WTC11 (cell line): ENCODE results near the gene SELENOS. TPM values are rescaled to one million over a fixed set of nuclear protein-coding genes. Genes with fewer than 3 reads are reported as not detected.

Source experiments
- ATAC-seq: fragments of 200-7000 bp; cut with Tn5 transposase; 2 replicates; pipeline ENCODE4 v1.10.0; 2021; ENCODE audit warnings: mild to moderate bottlenecking, moderate library complexity
- CTCF ChIA-PET: fragments of 300-600 bp; sonication (Branson Sonifier 250); formaldehyde crosslinking; loops from one replicate; lab custom pipeline; 2021; ENCODE audit warnings: antibody characterized with exemption; lab: Charles Lee
- POLR2A ChIA-PET: fragments of 350-600 bp; sonication (Branson Sonifier 250); formaldehyde crosslinking; loops from one replicate; lab custom pipeline; 2021; ENCODE audit warnings: antibody characterized with exemption; lab: Charles Lee
- DNase-seq: peaks from one replicate; pipeline ENCODE4 v3.0.0; 2021; ENCODE audit warnings: low spot score
- H3K27ac Mint-ChIP-seq: 2 replicates; pipeline ENCODE4 v1.8.0; 2021; ENCODE audit warnings: mixed read lengths
- H3K27me3 Mint-ChIP-seq: 2 replicates; pipeline ENCODE4 v1.8.0; 2021; ENCODE audit warnings: low read depth, mild to moderate bottlenecking, moderate library complexity, mixed read lengths
- H3K36me3 Mint-ChIP-seq: 2 replicates; pipeline ENCODE4 v1.8.0; 2021; ENCODE audit warnings: mixed read lengths
- H3K4me1 Mint-ChIP-seq: 2 replicates; pipeline ENCODE4 v1.8.0; 2022; ENCODE audit warnings: mixed read lengths
- H3K4me3 Mint-ChIP-seq: 2 replicates; pipeline ENCODE4 v1.8.0; 2021; ENCODE audit warnings: mild to moderate bottlenecking, moderate library complexity, mixed read lengths
- H3K9me3 Mint-ChIP-seq: 2 replicates; pipeline ENCODE4 v1.8.0; 2021; ENCODE audit warnings: mixed read lengths
- ATF6 ChIP-seq: sonication (generic); formaldehyde crosslinking; IDR thresholded peaks from 2 replicates; pipeline ENCODE4 v1.8.1; 2023; ENCODE audit warnings: mild to moderate bottlenecking, missing genetic modification reagents
- CREM ChIP-seq: sonication (generic); formaldehyde crosslinking; IDR thresholded peaks from 2 replicates; pipeline ENCODE4 v1.8.1; 2022; ENCODE audit warnings: mild to moderate bottlenecking, missing genetic modification reagents, moderate library complexity
- ESRRA ChIP-seq: sonication (generic); formaldehyde crosslinking; IDR thresholded peaks from 2 replicates; pipeline ENCODE4 v1.8.1; 2022; ENCODE audit warnings: mild to moderate bottlenecking, missing genetic modification reagents, borderline replicate concordance
- FOXK1 ChIP-seq: sonication (generic); formaldehyde crosslinking; IDR thresholded peaks from 2 replicates; pipeline ENCODE4 v1.8.0; 2022; ENCODE audit warnings: mild to moderate bottlenecking, moderate library complexity, missing genetic modification reagents
- FOXP1 ChIP-seq: sonication (generic); formaldehyde crosslinking; IDR thresholded peaks from 2 replicates; pipeline ENCODE4 v1.8.0; 2022; ENCODE audit warnings: missing genetic modification reagents, mild to moderate bottlenecking, moderate library complexity, borderline replicate concordance
- GABPB1 ChIP-seq: sonication (generic); formaldehyde crosslinking; IDR thresholded peaks from 2 replicates; pipeline ENCODE4 v1.8.1; 2023; ENCODE audit warnings: mild to moderate bottlenecking, missing genetic modification reagents
- HMGXB4 ChIP-seq: sonication (generic); formaldehyde crosslinking; IDR thresholded peaks from 2 replicates; pipeline ENCODE4 v1.8.1; 2023; ENCODE audit warnings: mild to moderate bottlenecking, moderate library complexity, missing genetic modification reagents
- IRF1 ChIP-seq: sonication (generic); formaldehyde crosslinking; IDR thresholded peaks from 2 replicates; pipeline ENCODE4 v1.8.0; 2023; ENCODE audit warnings: missing genetic modification reagents
- NFE2L1 ChIP-seq: sonication (generic); formaldehyde crosslinking; IDR thresholded peaks from 2 replicates; pipeline ENCODE4 v1.8.1; 2023; ENCODE audit warnings: missing genetic modification reagents
- OVOL2 ChIP-seq: fragments of 250-450 bp; sonication (Bioruptor Pico); IDR thresholded peaks from 2 replicates; pipeline ENCODE4 v1.9.0; 2021; ENCODE audit warnings: mild to moderate bottlenecking, borderline replicate concordance
- TCF7 ChIP-seq: sonication (generic); formaldehyde crosslinking; IDR thresholded peaks from 2 replicates; pipeline ENCODE4 v1.8.0; 2022; ENCODE audit warnings: mild to moderate bottlenecking, low read depth, missing genetic modification reagents, moderate library complexity
- TEAD1 ChIP-seq: sonication (generic); formaldehyde crosslinking; IDR thresholded peaks from 2 replicates; pipeline ENCODE4 v1.8.0; 2022; ENCODE audit warnings: mild to moderate bottlenecking, missing genetic modification reagents
- ZNF121 ChIP-seq: sonication (generic); formaldehyde crosslinking; IDR thresholded peaks from 2 replicates; pipeline ENCODE4 v1.8.0; 2023; ENCODE audit warnings: missing genetic modification reagents
- ZNF232 ChIP-seq: sonication (generic); formaldehyde crosslinking; IDR thresholded peaks from 2 replicates; pipeline ENCODE4 v1.8.0; 2022; ENCODE audit warnings: mild to moderate bottlenecking, missing genetic modification reagents
- ZNF423 ChIP-seq: fragments of 250-450 bp; sonication (Bioruptor Pico); IDR thresholded peaks from 2 replicates; pipeline ENCODE4 v2.1.2; 2022; ENCODE audit warnings: mild to moderate bottlenecking, moderate library complexity
- total RNA-seq: library from RNA; stranded (reverse); gene quantifications from 3 replicates; pipeline ENCODE4 v1.2.3, GENCODE V29; 2021
- TF ChIP-seq, protein P1 (sequence below): sonication (generic); formaldehyde crosslinking; IDR thresholded peaks from 2 replicates; pipeline ENCODE4 v1.8.0; 2022; ENCODE audit warnings: mild to moderate bottlenecking, missing genetic modification reagents
- TF ChIP-seq, protein P2 (sequence below): sonication (generic); formaldehyde crosslinking; IDR thresholded peaks from 2 replicates; pipeline ENCODE4 v1.8.0; 2022; ENCODE audit warnings: mild to moderate bottlenecking, missing genetic modification reagents
- TF ChIP-seq, protein P3 (sequence below): fragments of 250-450 bp; sonication (Bioruptor Pico); IDR thresholded peaks from 2 replicates; pipeline ENCODE4 v2.1.2; 2022; ENCODE audit warnings: mild to moderate bottlenecking, moderate library complexity
- TF ChIP-seq, protein P4 (sequence below): sonication (generic); formaldehyde crosslinking; IDR thresholded peaks from 2 replicates; pipeline ENCODE4 v1.8.1; 2023; ENCODE audit warnings: mild to moderate bottlenecking, missing genetic modification reagents, moderate library complexity
- TF ChIP-seq, protein P5 (sequence below): sonication (generic); formaldehyde crosslinking; IDR thresholded peaks from 2 replicates; pipeline ENCODE4 v1.8.1; 2022; ENCODE audit warnings: mild to moderate bottlenecking, moderate library complexity, missing genetic modification reagents

The SELENOS gene
- total RNA-seq, 1 experiment from 2014 or later, result 43.8 TPM

GRCh38 chr15:101315736-101316135, 38.5 kb upstream of the SELENOS start:
- DNase-seq, result no peak
- Mint-ChIP-seq H3K4me1 (peaks cover 2% of the 10 kb centered on the region), H3K4me3 (no peak overlapping the region), H3K9me3 (peaks cover 3% of the 10 kb centered on the region; the same call in 1 of the 2 replicates), H3K27me3 (0 out of 2 replicates have a peak, but pooled peaks cover 2% of the 10 kb centered on the region), H3K36me3 (no peaks in the 10 kb centered on the region), H3K27ac (no peak overlapping the region)
- ATAC-seq, result no peak
- POLR2A ChIA-PET, result no interaction called here
- TF ChIP-seq ZNF121 (CRISPR knock-in tag), result no peak
- no peak for TF ChIP-seq NFE2L1
- TF ChIP-seq, protein P1, sequence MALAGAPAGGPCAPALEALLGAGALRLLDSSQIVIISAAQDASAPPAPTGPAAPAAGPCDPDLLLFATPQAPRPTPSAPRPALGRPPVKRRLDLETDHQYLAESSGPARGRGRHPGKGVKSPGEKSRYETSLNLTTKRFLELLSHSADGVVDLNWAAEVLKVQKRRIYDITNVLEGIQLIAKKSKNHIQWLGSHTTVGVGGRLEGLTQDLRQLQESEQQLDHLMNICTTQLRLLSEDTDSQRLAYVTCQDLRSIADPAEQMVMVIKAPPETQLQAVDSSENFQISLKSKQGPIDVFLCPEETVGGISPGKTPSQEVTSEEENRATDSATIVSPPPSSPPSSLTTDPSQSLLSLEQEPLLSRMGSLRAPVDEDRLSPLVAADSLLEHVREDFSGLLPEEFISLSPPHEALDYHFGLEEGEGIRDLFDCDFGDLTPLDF, result no peak
- TF ChIP-seq ZNF232 (CRISPR knock-in tag), result no peak
- TF ChIP-seq GABPB1 (CRISPR knock-in tag), result no peak
- no peak for TF ChIP-seq ZNF423 (CRISPR knock-in tag)
- TF ChIP-seq HMGXB4 (CRISPR knock-in tag), result no peak
- no peak for TF ChIP-seq IRF1 (CRISPR knock-in tag)
- CTCF ChIA-PET, result no interaction called here

DNA sequence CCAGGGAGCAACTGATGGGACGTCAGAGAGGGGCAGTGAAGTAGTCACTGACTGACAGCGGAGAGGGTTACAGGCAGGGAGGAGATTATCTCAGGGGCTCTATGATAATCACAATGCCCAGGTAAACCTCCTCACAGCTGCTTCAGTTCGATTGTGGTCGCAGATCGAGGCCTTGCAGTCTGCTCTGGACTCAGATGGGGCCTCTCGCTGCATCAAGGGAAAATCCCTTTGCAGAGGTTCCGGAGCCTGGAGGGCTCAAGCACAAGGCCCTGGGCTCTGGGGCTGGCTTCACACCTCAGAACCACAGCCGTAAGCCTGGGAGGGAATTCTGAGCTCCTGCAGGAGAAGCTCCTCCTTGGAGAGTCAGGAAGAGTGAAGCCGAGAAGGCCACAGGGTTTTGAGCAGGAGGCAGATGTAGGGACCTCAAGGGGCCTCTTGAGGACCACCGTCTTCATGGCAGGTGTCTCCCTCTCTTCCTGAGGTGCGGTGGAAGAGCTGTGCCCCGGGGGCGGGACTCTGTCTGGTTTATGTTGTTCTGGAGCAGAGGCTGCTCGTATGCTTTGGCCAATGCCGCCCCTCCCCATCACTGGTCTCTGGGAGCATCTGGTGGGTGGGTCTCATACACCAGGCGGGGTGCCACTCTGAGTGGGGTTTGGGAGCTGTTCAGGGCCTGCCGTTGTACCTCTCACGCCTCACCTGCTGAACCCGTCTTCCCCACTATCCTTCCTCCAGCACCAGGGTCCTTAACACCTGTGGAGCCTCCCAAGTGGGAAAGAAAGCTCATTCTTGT, 37.2 kb upstream of the SELENOS start:
- H3K27me3 Mint-ChIP-seq, result 0 out of 2 replicates have a peak, but pooled peaks cover 2% of the 10 kb centered on the region
- H3K9me3 Mint-ChIP-seq, result peaks cover 3% of the 10 kb centered on the region; the same call in 1 of the 2 replicates
- POLR2A ChIA-PET, result no interaction called here
- H3K36me3 Mint-ChIP-seq, result no peaks in the 10 kb centered on the region
- TF ChIP-seq CREM (CRISPR knock-in tag), result no peak
- no peak for TF ChIP-seq OVOL2
- no peak for TF ChIP-seq TCF7 (CRISPR knock-in tag)
- no peak for TF ChIP-seq FOXK1 (CRISPR knock-in tag)
- TF ChIP-seq ESRRA (CRISPR knock-in tag), result no peak
- TF ChIP-seq, protein P2, sequence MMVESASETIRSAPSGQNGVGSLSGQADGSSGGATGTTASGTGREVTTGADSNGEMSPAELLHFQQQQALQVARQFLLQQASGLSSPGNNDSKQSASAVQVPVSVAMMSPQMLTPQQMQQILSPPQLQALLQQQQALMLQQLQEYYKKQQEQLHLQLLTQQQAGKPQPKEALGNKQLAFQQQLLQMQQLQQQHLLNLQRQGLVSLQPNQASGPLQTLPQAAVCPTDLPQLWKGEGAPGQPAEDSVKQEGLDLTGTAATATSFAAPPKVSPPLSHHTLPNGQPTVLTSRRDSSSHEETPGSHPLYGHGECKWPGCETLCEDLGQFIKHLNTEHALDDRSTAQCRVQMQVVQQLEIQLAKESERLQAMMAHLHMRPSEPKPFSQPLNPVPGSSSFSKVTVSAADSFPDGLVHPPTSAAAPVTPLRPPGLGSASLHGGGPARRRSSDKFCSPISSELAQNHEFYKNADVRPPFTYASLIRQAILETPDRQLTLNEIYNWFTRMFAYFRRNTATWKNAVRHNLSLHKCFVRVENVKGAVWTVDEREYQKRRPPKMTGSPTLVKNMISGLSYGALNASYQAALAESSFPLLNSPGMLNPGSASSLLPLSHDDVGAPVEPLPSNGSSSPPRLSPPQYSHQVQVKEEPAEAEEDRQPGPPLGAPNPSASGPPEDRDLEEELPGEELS (CRISPR knock-in tag), result no peak
- TF ChIP-seq, protein P3, sequence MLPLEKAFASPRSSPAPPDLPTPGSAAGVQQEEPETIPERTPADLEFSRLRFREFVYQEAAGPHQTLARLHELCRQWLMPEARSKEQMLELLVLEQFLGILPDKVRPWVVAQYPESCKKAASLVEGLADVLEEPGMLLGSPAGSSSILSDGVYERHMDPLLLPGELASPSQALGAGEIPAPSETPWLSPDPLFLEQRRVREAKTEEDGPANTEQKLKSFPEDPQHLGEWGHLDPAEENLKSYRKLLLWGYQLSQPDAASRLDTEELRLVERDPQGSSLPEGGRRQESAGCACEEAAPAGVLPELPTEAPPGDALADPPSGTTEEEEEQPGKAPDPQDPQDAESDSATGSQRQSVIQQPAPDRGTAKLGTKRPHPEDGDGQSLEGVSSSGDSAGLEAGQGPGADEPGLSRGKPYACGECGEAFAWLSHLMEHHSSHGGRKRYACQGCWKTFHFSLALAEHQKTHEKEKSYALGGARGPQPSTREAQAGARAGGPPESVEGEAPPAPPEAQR (CRISPR knock-in tag), result no peak
- TF ChIP-seq, protein P4, sequence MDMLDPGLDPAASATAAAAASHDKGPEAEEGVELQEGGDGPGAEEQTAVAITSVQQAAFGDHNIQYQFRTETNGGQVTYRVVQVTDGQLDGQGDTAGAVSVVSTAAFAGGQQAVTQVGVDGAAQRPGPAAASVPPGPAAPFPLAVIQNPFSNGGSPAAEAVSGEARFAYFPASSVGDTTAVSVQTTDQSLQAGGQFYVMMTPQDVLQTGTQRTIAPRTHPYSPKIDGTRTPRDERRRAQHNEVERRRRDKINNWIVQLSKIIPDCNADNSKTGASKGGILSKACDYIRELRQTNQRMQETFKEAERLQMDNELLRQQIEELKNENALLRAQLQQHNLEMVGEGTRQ, result no peak
- TF ChIP-seq ATF6, result no peak
- no peak for TF ChIP-seq TEAD1 (CRISPR knock-in tag)
- TF ChIP-seq, protein P5, sequence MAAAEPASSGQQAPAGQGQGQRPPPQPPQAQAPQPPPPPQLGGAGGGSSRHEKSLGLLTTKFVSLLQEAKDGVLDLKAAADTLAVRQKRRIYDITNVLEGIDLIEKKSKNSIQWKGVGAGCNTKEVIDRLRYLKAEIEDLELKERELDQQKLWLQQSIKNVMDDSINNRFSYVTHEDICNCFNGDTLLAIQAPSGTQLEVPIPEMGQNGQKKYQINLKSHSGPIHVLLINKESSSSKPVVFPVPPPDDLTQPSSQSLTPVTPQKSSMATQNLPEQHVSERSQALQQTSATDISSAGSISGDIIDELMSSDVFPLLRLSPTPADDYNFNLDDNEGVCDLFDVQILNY (CRISPR knock-in tag), result no peak
- no peak for TF ChIP-seq FOXP1 (CRISPR knock-in tag)
- TF ChIP-seq, all 79 proteins: peak for 0
- Mint-ChIP-seq H3K4me1 (no peaks in the 10 kb centered on the region), H3K4me3 (no peak overlapping the region), H3K27ac (no peak overlapping the region)
- no peak for ATAC-seq
- DNase-seq, result peak; percentile 9
- CTCF ChIA-PET, result interaction anchor here (0.7 kb wide), 1 partner anchor 26 kb away, joined by 3 read pairs; no protein-coding TSS in a partner anchor
